Measurements from ENCODE around the gene MED15.

DNA sequence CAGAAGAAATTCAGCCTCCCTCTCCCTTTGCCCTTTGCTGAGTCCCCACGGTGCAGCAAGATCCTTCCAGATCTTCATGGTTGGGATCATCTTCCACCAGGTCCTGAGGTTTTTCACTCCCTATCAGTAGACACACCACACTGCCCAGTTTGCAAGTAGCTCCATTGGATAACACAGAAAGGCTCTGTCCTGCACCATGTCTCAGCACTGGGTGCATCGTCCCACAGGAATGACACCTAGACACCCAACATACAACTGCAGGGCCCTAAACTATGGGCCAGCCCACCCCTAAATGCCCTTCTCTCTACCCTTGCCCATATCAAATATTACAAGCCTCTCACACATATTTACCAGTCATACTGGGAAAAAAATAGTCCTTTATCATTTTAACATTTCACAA is 21.2 kb upstream of the MED15 start:
- TF ChIP-seq, protein P1, sequence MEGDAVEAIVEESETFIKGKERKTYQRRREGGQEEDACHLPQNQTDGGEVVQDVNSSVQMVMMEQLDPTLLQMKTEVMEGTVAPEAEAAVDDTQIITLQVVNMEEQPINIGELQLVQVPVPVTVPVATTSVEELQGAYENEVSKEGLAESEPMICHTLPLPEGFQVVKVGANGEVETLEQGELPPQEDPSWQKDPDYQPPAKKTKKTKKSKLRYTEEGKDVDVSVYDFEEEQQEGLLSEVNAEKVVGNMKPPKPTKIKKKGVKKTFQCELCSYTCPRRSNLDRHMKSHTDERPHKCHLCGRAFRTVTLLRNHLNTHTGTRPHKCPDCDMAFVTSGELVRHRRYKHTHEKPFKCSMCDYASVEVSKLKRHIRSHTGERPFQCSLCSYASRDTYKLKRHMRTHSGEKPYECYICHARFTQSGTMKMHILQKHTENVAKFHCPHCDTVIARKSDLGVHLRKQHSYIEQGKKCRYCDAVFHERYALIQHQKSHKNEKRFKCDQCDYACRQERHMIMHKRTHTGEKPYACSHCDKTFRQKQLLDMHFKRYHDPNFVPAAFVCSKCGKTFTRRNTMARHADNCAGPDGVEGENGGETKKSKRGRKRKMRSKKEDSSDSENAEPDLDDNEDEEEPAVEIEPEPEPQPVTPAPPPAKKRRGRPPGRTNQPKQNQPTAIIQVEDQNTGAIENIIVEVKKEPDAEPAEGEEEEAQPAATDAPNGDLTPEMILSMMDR (IDR thresholded peaks at IDR 0.05): no peak
- TF ChIP-seq POLR2A (IDR thresholded peaks at IDR 0.05): no peak
